ENCODE measurements around the gene CCL23.

GRCh38 chr17:35988164-35988563, 29.6 kb downstream of the CCL23 start:
- no peak for TF ChIP-seq ZNF114 (tag by site-specific recombination; IDR thresholded peaks at IDR 0.05)
- TF ChIP-seq, protein P1, sequence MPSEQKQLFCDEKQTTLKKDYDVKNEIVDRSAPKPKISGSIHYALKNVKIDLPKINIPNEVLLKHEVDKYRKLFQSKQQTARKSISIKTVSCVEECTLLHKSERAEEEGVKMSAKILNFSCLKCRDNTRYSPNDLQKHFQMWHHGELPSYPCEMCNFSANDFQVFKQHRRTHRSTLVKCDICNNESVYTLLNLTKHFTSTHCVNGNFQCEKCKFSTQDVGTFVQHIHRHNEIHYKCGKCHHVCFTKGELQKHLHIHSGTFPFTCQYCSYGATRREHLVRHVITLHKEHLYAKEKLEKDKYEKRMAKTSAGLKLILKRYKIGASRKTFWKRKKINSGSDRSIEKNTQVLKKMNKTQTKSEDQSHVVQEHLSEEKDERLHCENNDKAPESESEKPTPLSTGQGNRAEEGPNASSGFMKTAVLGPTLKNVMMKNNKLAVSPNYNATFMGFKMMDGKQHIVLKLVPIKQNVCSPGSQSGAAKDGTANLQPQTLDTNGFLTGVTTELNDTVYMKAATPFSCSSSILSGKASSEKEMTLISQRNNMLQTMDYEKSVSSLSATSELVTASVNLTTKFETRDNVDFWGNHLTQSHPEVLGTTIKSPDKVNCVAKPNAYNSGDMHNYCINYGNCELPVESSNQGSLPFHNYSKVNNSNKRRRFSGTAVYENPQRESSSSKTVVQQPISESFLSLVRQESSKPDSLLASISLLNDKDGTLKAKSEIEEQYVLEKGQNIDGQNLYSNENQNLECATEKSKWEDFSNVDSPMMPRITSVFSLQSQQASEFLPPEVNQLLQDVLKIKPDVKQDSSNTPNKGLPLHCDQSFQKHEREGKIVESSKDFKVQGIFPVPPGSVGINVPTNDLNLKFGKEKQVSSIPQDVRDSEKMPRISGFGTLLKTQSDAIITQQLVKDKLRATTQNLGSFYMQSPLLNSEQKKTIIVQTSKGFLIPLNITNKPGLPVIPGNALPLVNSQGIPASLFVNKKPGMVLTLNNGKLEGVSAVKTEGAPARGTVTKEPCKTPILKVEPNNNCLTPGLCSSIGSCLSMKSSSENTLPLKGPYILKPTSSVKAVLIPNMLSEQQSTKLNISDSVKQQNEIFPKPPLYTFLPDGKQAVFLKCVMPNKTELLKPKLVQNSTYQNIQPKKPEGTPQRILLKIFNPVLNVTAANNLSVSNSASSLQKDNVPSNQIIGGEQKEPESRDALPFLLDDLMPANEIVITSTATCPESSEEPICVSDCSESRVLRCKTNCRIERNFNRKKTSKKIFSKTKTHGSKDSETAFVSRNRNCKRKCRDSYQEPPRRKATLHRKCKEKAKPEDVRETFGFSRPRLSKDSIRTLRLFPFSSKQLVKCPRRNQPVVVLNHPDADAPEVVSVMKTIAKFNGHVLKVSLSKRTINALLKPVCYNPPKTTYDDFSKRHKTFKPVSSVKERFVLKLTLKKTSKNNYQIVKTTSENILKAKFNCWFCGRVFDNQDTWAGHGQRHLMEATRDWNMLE (tag by site-specific recombination; conservative IDR thresholded peaks at IDR 0.05; ENCODE audit: low read depth), result no peak
- no peak for TF ChIP-seq CTCF (tag by site-specific recombination; IDR thresholded peaks at IDR 0.05)
- no peak for TF ChIP-seq ZNF354C (tag by site-specific recombination; IDR thresholded peaks at IDR 0.05; ENCODE audit: borderline replicate concordance, low read depth)

Data from HEK293 (cell line).